Measurements from ENCODE around the gene HAUS5. TPM values are rescaled to one million over a fixed set of nuclear protein-coding genes. Genes with fewer than 3 reads are reported as not detected.
A peak's percentile ranks its signal among the peaks of the same experiment; 100 is the strongest.

HAUS5 gene
- total RNA-seq, 1 donor from 2014 or later, result 5.3 TPM

DNA sequence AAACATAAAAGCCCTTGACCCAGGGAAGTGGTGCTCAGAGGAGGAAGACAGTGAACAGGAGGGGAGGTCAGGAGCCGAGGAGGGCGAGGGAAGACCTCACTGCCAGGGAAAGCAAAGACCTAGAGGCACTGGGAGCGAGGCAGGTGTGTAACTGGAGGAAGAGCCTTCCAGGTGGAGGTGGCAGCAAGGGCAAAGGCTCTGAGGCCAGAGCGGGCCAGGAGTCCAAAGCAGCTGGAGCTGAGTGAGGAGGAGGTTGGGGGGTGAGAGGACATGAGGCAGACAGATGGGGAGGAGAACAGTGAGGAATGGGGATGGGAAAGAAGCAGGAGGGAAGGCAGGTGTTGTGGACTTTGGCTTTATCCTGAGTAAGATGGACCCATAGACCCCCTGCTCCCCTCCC is 57.4 kb downstream of the HAUS5 start:
- Mint-ChIP-seq H3K4me3 (ENCODE audit: unreplicated experiment) (no peak overlapping the region), H3K4me1 (ENCODE audit: low read depth, unreplicated experiment) (no peaks in the 10 kb centered on the region), H3K27ac (ENCODE audit: unreplicated experiment) (peak overlapping the region; percentile 19), H3K27me3 (ENCODE audit: low read depth, unreplicated experiment) (peaks cover 51% of the 10 kb centered on the region), H3K36me3 (ENCODE audit: low read depth, unreplicated experiment) (no peaks in the 10 kb centered on the region), H3K9me3 (ENCODE audit: unreplicated experiment) (no peaks in the 10 kb centered on the region)
- H3K79me2 ChIP-seq (ENCODE audit: insufficient read depth, low read length), result no peaks in the 10 kb centered on the region
- no peaks in the 10 kb centered on the region for H3K4me1 ChIP-seq (ENCODE audit: insufficient read depth, low read length)
- no peak overlapping the region for H3K9ac ChIP-seq (ENCODE audit: low read length)
- DNase-seq (ENCODE audit: low read depth) (no peak), FAIRE-seq (no peak)
- H3K27ac ChIP-seq (ENCODE audit: low read depth, low read length), result no peak overlapping the region
- H4K20me1 ChIP-seq (ENCODE audit: insufficient read depth, low read length), result no peaks in the 10 kb centered on the region
- peaks cover 4% of the 10 kb centered on the region for H3K27me3 ChIP-seq (ENCODE audit: insufficient read depth, low read length)
- H2AFZ ChIP-seq (ENCODE audit: low read depth, low read length), result no peak overlapping the region
- no peaks in the 10 kb centered on the region for H3K9me3 ChIP-seq (ENCODE audit: insufficient read depth, low read depth, low read length)
- H3K4me3 ChIP-seq (ENCODE audit: insufficient read depth, low read depth, low read length), result no peak overlapping the region
- TF ChIP-seq, protein P1, sequence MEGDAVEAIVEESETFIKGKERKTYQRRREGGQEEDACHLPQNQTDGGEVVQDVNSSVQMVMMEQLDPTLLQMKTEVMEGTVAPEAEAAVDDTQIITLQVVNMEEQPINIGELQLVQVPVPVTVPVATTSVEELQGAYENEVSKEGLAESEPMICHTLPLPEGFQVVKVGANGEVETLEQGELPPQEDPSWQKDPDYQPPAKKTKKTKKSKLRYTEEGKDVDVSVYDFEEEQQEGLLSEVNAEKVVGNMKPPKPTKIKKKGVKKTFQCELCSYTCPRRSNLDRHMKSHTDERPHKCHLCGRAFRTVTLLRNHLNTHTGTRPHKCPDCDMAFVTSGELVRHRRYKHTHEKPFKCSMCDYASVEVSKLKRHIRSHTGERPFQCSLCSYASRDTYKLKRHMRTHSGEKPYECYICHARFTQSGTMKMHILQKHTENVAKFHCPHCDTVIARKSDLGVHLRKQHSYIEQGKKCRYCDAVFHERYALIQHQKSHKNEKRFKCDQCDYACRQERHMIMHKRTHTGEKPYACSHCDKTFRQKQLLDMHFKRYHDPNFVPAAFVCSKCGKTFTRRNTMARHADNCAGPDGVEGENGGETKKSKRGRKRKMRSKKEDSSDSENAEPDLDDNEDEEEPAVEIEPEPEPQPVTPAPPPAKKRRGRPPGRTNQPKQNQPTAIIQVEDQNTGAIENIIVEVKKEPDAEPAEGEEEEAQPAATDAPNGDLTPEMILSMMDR (IDR thresholded peaks at IDR 0.05; ENCODE audit: insufficient read depth, low read depth, low read length), result no peak
- TF ChIP-seq EZH2 (IDR thresholded peaks at IDR 0.05; ENCODE audit: insufficient read depth, low read length), result no peak
- H3K4me2 ChIP-seq (ENCODE audit: low read length), result no peak overlapping the region
- no peaks in the 10 kb centered on the region for H3K36me3 ChIP-seq (ENCODE audit: insufficient read depth, low read length)

- no peak overlapping the region for H3K27ac ChIP-seq (ENCODE audit: low read depth, low read length)
- no peaks in the 10 kb centered on the region for H3K4me1 Mint-ChIP-seq (ENCODE audit: low read depth, unreplicated experiment)
- H3K27me3 ChIP-seq (ENCODE audit: insufficient read depth, low read length), result peaks cover 4% of the 10 kb centered on the region
These were observed 58.2 kb downstream of the HAUS5 start for GRCh38 chr19:35670686-35671085.

GRCh38 chr19:35671818-35672217 is 59.3 kb downstream of the HAUS5 start:
- Histone ChIP-seq H3K4me3 (ENCODE audit: insufficient read depth, low read depth, low read length) (no peak overlapping the region), H4K20me1 (ENCODE audit: insufficient read depth, low read length) (no peaks in the 10 kb centered on the region), H2AFZ (ENCODE audit: low read depth, low read length) (no peak overlapping the region), H3K4me2 (ENCODE audit: low read length) (no peak overlapping the region), H3K79me2 (ENCODE audit: insufficient read depth, low read length) (no peaks in the 10 kb centered on the region), H3K9me3 (ENCODE audit: insufficient read depth, low read depth, low read length) (no peaks in the 10 kb centered on the region), H3K4me1 (ENCODE audit: insufficient read depth, low read length) (no peaks in the 10 kb centered on the region), H3K27me3 (ENCODE audit: insufficient read depth, low read length) (peaks cover 4% of the 10 kb centered on the region), H3K27ac (ENCODE audit: low read depth, low read length) (no peak overlapping the region), H3K36me3 (ENCODE audit: insufficient read depth, low read length) (no peaks in the 10 kb centered on the region), H3K9ac (ENCODE audit: low read length) (no peak overlapping the region)
- no peak for FAIRE-seq
- no peak for DNase-seq (ENCODE audit: low read depth)
- Mint-ChIP-seq H3K9me3 (ENCODE audit: unreplicated experiment) (no peaks in the 10 kb centered on the region), H3K27ac (ENCODE audit: unreplicated experiment) (no peak overlapping the region), H3K4me1 (ENCODE audit: low read depth, unreplicated experiment) (no peaks in the 10 kb centered on the region), H3K36me3 (ENCODE audit: low read depth, unreplicated experiment) (no peaks in the 10 kb centered on the region), H3K27me3 (ENCODE audit: low read depth, unreplicated experiment) (peaks cover 53% of the 10 kb centered on the region), H3K4me3 (ENCODE audit: unreplicated experiment) (no peak overlapping the region)
- TF ChIP-seq EZH2 (IDR thresholded peaks at IDR 0.05; ENCODE audit: insufficient read depth, low read length), result no peak
- TF ChIP-seq, protein P1 (IDR thresholded peaks at IDR 0.05; ENCODE audit: insufficient read depth, low read depth, low read length), result no peak

More at GRCh38 chr19:35670686-35671085, 58.2 kb downstream of the HAUS5 start:
- Mint-ChIP-seq H3K4me3 (ENCODE audit: unreplicated experiment) (no peak overlapping the region), H3K36me3 (ENCODE audit: low read depth, unreplicated experiment) (no peaks in the 10 kb centered on the region), H3K27ac (ENCODE audit: unreplicated experiment) (no peak overlapping the region), H3K9me3 (ENCODE audit: unreplicated experiment) (no peaks in the 10 kb centered on the region), H3K27me3 (ENCODE audit: low read depth, unreplicated experiment) (peaks cover 51% of the 10 kb centered on the region)
- no peaks in the 10 kb centered on the region for H3K4me1 ChIP-seq (ENCODE audit: insufficient read depth, low read length)
- FAIRE-seq, result no peak
- H3K36me3 ChIP-seq (ENCODE audit: insufficient read depth, low read length), result no peaks in the 10 kb centered on the region
- no peaks in the 10 kb centered on the region for H4K20me1 ChIP-seq (ENCODE audit: insufficient read depth, low read length)
- H3K9ac ChIP-seq (ENCODE audit: low read length), result no peak overlapping the region
- H3K79me2 ChIP-seq (ENCODE audit: insufficient read depth, low read length), result no peaks in the 10 kb centered on the region
- TF ChIP-seq, protein P1 (IDR thresholded peaks at IDR 0.05; ENCODE audit: insufficient read depth, low read depth, low read length), result no peak
- no peak for TF ChIP-seq EZH2 (IDR thresholded peaks at IDR 0.05; ENCODE audit: insufficient read depth, low read length)
- no peak overlapping the region for H2AFZ ChIP-seq (ENCODE audit: low read depth, low read length)
- H3K4me2 ChIP-seq (ENCODE audit: low read length), result no peak overlapping the region
- no peaks in the 10 kb centered on the region for H3K9me3 ChIP-seq (ENCODE audit: insufficient read depth, low read depth, low read length)
- H3K4me3 ChIP-seq (ENCODE audit: insufficient read depth, low read depth, low read length), result no peak overlapping the region
- DNase-seq (ENCODE audit: low read depth), result no peak

Data from astrocyte (in vitro differentiated cells and primary cell).